VCaP (cell line): ENCODE results near the gene SDK1.

Source experiments
- H3K27ac ChIP-seq: fragments of 450-650 bp; 2 replicates; pipeline ENCODE4 v1.5.1; 2017
- TF ChIP-seq, protein P1 (sequence below): fragments of 450-650 bp; conservative IDR thresholded peaks from 2 replicates; pipeline ENCODE4 v1.5.1; 2017; ENCODE audit warnings: mild to moderate bottlenecking, moderate library complexity

Gene SDK1

GRCh38 chr7:4052130-4052529 is 751.1 kb downstream of the SDK1 start:
- TF ChIP-seq, protein P1, sequence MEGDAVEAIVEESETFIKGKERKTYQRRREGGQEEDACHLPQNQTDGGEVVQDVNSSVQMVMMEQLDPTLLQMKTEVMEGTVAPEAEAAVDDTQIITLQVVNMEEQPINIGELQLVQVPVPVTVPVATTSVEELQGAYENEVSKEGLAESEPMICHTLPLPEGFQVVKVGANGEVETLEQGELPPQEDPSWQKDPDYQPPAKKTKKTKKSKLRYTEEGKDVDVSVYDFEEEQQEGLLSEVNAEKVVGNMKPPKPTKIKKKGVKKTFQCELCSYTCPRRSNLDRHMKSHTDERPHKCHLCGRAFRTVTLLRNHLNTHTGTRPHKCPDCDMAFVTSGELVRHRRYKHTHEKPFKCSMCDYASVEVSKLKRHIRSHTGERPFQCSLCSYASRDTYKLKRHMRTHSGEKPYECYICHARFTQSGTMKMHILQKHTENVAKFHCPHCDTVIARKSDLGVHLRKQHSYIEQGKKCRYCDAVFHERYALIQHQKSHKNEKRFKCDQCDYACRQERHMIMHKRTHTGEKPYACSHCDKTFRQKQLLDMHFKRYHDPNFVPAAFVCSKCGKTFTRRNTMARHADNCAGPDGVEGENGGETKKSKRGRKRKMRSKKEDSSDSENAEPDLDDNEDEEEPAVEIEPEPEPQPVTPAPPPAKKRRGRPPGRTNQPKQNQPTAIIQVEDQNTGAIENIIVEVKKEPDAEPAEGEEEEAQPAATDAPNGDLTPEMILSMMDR: no peak

GRCh38 chr7:4054158-4054557 is 753.1 kb downstream of the SDK1 start:
- H3K27ac ChIP-seq: no peak overlapping the region
- TF ChIP-seq, protein P1: no peak

More at GRCh38 chr7:4052130-4052529, 751.1 kb downstream of the SDK1 start:
- no peak overlapping the region for H3K27ac ChIP-seq

DNA sequence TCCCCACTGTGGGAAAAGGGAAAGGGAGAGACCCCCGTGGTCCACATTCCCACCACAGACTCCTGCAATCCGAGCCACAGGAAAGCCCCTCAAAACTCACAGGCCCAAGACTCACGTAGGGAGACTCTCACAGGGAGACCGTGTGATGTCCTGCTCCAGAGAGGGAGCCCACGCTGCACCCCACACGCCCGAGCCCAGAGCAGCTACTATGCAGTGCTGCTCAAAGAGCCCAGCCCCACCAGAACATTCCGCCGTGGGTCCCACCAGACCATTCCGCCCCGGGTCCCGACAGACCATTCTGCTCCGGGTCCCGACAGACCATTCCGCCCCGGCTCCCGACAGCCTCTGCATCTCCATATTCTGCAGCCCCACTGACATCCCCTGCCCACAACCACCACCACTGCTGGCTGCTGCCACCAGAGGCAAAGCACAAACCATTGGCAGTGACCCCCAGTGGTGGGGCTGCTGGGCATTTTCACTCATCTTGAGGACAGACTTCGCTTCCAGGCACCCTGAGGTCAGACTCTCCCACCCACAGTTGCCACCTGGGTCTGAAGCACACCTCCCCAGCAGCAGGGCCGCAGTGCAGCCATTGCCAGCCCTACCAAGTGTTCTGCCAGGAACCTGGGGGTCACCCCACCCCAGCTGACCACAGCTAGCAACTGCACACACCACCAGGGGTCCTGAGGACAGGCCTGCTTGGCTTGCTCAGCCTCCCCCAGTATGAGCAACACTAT is 755.7 kb downstream of the SDK1 start:
- TF ChIP-seq, protein P1: no peak
- no peak overlapping the region for H3K27ac ChIP-seq

DNA sequence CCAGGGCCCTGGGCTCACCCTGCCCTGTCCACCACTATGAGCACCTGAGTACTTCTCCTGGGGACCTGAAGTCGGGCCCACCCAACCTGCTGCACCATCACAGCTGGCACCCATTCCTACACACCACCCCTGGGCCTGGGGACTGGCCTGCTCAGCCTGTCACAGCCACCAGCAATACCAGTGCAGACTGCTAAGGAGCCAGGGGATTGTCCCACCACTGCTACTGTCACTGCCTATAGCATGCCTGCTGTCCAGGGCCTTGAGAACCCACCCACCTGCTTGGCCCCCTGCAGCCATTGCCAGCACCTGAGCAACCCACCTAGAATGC is 756.2 kb downstream of the SDK1 start:
- TF ChIP-seq, protein P1: no peak
- no peak overlapping the region for H3K27ac ChIP-seq

- TF ChIP-seq, protein P1: no peak
- no peak overlapping the region for H3K27ac ChIP-seq
Observed at GRCh38 chr7:4058158-4058557, 757.1 kb downstream of the SDK1 start.

DNA sequence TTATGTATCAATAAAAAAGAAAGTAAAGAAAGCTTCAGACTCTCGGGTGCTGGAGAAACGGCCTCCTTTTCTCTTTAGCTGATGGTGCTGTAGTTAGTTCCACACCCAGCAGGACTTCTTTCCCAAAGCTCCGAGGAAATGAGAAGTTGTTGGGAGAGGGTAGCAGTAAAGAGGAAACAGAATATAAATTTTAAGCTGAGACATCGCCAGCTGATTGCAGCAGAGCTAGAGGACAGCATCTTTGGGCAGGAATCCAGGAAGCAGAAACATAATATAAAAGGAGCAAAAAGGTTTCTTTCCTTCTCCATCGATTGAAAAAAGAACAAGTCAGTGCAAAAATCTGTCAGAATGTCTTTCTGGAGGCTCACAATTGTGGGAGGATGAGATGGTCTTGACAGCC is 764.1 kb downstream of the SDK1 start:
- TF ChIP-seq, protein P1: no peak
- H3K27ac ChIP-seq: no peak overlapping the region

- H3K27ac ChIP-seq: no peak overlapping the region
- TF ChIP-seq, protein P1: no peak
Observed at GRCh38 chr7:4066206-4066605, 765.2 kb downstream of the SDK1 start.
